A204.1 (cell line): Measurements from ENCODE around the gene HIC2.
"Not testable (repeated sequence)": the region's sequence is repeated elsewhere in the genome, so short reads cannot be mapped to it uniquely, and the experiment has no call there.

Experiments
- FAIRE-seq: peaks from 2 replicates; lab custom pipeline; 2012; peaks lifted over from hg19 to GRCh38; lab: Jason Lieb, UNC

Gene HIC2

GRCh38 chr22:21492271-21492670, 75.1 kb downstream of the HIC2 start:
- not testable (repeated sequence) for FAIRE-seq

GRCh38 chr22:21493789-21494782, 76.9 kb downstream of the HIC2 start:
- FAIRE-seq: not testable (repeated sequence)

GRCh38 chr22:21497984-21498383, 80.8 kb downstream of the HIC2 start:
- FAIRE-seq: not testable (repeated sequence)

GRCh38 chr22:21498489-21498888, 81.3 kb downstream of the HIC2 start:
- not testable (repeated sequence) for FAIRE-seq

- not testable (repeated sequence) for FAIRE-seq
These were observed 82.7 kb downstream of the HIC2 start for GRCh38 chr22:21499623-21500506.
